Karpas-422 (cell line): Measurements from ENCODE around the gene SSX2IP. TPM values are rescaled to one million over a fixed set of nuclear protein-coding genes. Genes with fewer than 3 reads are reported as not detected.

Experiments
- DNase-seq: peaks from one replicate; pipeline ENCODE4 v3.0.0-alpha.2; 2015
- H2AFZ ChIP-seq: fragments of 200-600 bp; sonication (generic); 2 replicates; pipeline ENCODE4 v1.6.1; 2014; ENCODE audit warnings: antibody characterized with exemption, low read length, mixed read lengths
- H3K27ac ChIP-seq: fragments of 200-600 bp; sonication (generic); 2 replicates; pipeline ENCODE4 v1.5.1; 2014; ENCODE audit warnings: mild to moderate bottlenecking, low read length, moderate library complexity
- H3K27me3 ChIP-seq: fragments of 200-600 bp; sonication (generic); 2 replicates; pipeline ENCODE4 v1.6.1; 2014; ENCODE audit warnings: low read length, mixed read lengths
- H3K36me3 ChIP-seq: fragments of 200-600 bp; sonication (generic); 2 replicates; pipeline ENCODE4 v1.6.1; 2014; ENCODE audit warnings: low read length, mixed read lengths; ENCODE audit not compliant: insufficient read depth
- H3K4me1 ChIP-seq: fragments of 200-600 bp; sonication (generic); 2 replicates; pipeline ENCODE4 v1.6.1; 2014; ENCODE audit warnings: mild to moderate bottlenecking, low read length, mixed read lengths
- H3K4me2 ChIP-seq: fragments of 200-600 bp; sonication (generic); 2 replicates; pipeline ENCODE4 v1.6.1; 2014; ENCODE audit warnings: low read length, low read depth, mild to moderate bottlenecking; ENCODE audit not compliant: poor library complexity, severe bottlenecking
- H3K4me3 ChIP-seq: fragments of 200-600 bp; sonication (generic); 2 replicates; pipeline ENCODE4 v1.5.1; 2014; ENCODE audit warnings: mild to moderate bottlenecking, antibody characterized with exemption, low read length, mixed read lengths
- H3K79me2 ChIP-seq: fragments of 200-600 bp; sonication (generic); 2 replicates; pipeline ENCODE4 v1.6.1; 2014; ENCODE audit warnings: mild to moderate bottlenecking, low read length, mixed read lengths
- H3K9ac ChIP-seq: fragments of 200-600 bp; sonication (generic); 2 replicates; pipeline ENCODE4 v1.6.0; 2014; ENCODE audit warnings: low read length
- H3K9me2 ChIP-seq: fragments of 200-600 bp; sonication (generic), shearing (Covaris generic); replicated peaks from 2 replicates; pipeline ENCODE4 v1.6.0; 2014; ENCODE audit warnings: mild to moderate bottlenecking, low read length, moderate library complexity; ENCODE audit not compliant: insufficient read depth
- H3K9me3 ChIP-seq: fragments of 300-700, 200-600 bp; sonication (generic); 2 replicates; pipeline ENCODE4 v1.6.1; 2014; ENCODE audit warnings: low read length, mixed read lengths
- H4K20me1 ChIP-seq: fragments of 200-600 bp; sonication (generic); 2 replicates; pipeline ENCODE4 v1.6.1; 2014; ENCODE audit warnings: mild to moderate bottlenecking, antibody characterized with exemption, low read length, low read depth; ENCODE audit not compliant: insufficient read depth
- total RNA-seq: library from RNA; depleted of rRNA; stranded (reverse); fragments of >200 nt; shearing (Covaris generic); gene quantifications from 2 replicates; pipeline ENCODE4 v1.2.3, GENCODE V29; 2014; ENCODE audit warnings: low replicate concordance

The SSX2IP gene
- total RNA-seq, 1 experiment from 2014 or later: 29.0 TPM

GRCh38 chr1:84691122-84691783 lies 992 bp upstream of the SSX2IP start:
- peaks cover 10% of the 10 kb centered on the region; the same call in 1 of the 2 replicates for H4K20me1 ChIP-seq
- no peaks in the 10 kb centered on the region for H3K9me2 ChIP-seq
- H3K9me3 ChIP-seq: no peaks in the 10 kb centered on the region
- peak overlapping the region; percentile 53; the same call in 1 of the 2 replicates for H3K27ac ChIP-seq
- peaks cover 54% of the 10 kb centered on the region for H3K4me1 ChIP-seq
- no peak for DNase-seq
- H3K4me2 ChIP-seq: peak overlapping the region; percentile 91
- no peaks in the 10 kb centered on the region for H3K27me3 ChIP-seq
- peaks cover 37% of the 10 kb centered on the region for H3K79me2 ChIP-seq
- H3K9ac ChIP-seq: peak overlapping the region; percentile 87
- peak overlapping the region; percentile 59 for H2AFZ ChIP-seq
- H3K36me3 ChIP-seq: no peaks in the 10 kb centered on the region
- peak overlapping the region; percentile 90 for H3K4me3 ChIP-seq

DNA sequence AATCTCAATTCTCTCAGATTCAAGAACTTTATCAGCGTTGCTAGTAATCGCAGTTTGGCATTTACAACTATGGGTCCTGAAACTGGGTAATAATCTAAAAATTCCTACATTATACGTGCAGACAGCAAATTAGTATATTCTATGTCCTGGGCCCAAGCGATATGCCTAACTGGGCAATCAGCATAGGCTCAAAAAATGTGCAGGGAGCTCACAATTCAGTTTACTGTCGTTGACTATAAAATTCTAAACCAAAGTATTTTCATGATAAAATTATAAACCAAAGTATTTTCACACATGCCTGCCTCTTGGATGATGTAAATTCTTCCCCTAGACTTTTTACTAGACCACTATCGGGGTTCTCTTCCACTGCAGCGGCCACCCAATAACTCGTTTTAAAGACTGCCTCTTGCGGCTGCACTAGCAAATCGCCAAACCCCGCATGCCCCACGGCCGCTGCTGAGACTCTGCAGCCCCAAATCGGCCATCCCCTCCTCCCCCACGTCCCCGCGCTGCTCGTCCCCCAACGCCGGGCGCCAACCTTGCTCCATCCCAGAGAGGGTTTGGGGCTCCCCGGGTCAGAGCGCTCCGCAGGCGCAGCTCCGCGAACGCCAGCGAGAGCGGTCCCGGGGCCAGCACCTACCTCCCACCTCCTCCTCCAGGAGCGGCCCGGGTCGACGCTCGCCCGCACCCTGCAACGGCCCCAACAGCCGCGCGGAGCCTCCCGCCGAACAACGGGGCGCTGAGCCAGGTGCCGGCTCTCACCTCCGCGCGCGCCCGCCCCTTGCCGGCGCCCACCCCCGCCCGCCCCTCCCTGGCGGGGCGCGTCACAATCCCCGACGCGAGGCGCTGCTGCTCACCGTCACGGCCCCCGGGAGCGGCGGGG lies 506 bp downstream of the SSX2IP start:
- Histone ChIP-seq H3K9ac (peak overlapping the region; percentile 87), H3K9me2 (no peaks in the 10 kb centered on the region), H3K4me2 (peak overlapping the region; percentile 91), H2AFZ (peak overlapping the region; percentile 75; the same call in 1 of the 2 replicates), H3K27me3 (no peaks in the 10 kb centered on the region), H3K4me3 (peak overlapping the region; percentile 90), H3K4me1 (peaks cover 60% of the 10 kb centered on the region), H3K9me3 (no peaks in the 10 kb centered on the region), H3K79me2 (peaks cover 52% of the 10 kb centered on the region), H3K27ac (no peak overlapping the region), H3K36me3 (0 out of 2 replicates have a peak, but pooled peaks cover 2% of the 10 kb centered on the region), H4K20me1 (peaks cover 10% of the 10 kb centered on the region; the same call in 1 of the 2 replicates)
- DNase-seq: peak; percentile 80

GRCh38 chr1:84688463-84689061 lies 1.7 kb downstream of the SSX2IP start:
- H4K20me1 ChIP-seq: peaks cover 10% of the 10 kb centered on the region; the same call in 1 of the 2 replicates
- peaks cover 60% of the 10 kb centered on the region for H3K4me1 ChIP-seq
- peaks cover 64% of the 10 kb centered on the region for H3K79me2 ChIP-seq
- no peak for DNase-seq
- H3K27me3 ChIP-seq: no peaks in the 10 kb centered on the region
- no peak overlapping the region for H3K27ac ChIP-seq
- no peaks in the 10 kb centered on the region for H3K9me3 ChIP-seq
- peak overlapping the region; percentile 90 for H3K4me3 ChIP-seq
- H3K4me2 ChIP-seq: peak overlapping the region; percentile 91
- 0 out of 2 replicates have a peak, but pooled peaks cover 2% of the 10 kb centered on the region for H3K36me3 ChIP-seq
- H3K9ac ChIP-seq: peak overlapping the region; percentile 87
- no peaks in the 10 kb centered on the region for H3K9me2 ChIP-seq
- no peak overlapping the region for H2AFZ ChIP-seq

- H3K4me2 ChIP-seq: peak overlapping the region; percentile 91
Measured at GRCh38 chr1:84687714-84688462, 2.4 kb downstream of the SSX2IP start.

GRCh38 chr1:84686223-84686622 lies 4.0 kb downstream of the SSX2IP start:
- no peak for DNase-seq
- Histone ChIP-seq H3K27ac (no peak overlapping the region), H3K36me3 (0 out of 2 replicates have a peak, but pooled peaks cover 2% of the 10 kb centered on the region), H3K9ac (no peak overlapping the region), H3K9me3 (no peaks in the 10 kb centered on the region), H4K20me1 (peaks cover 10% of the 10 kb centered on the region; the same call in 1 of the 2 replicates), H3K9me2 (no peaks in the 10 kb centered on the region), H3K4me2 (peak overlapping the region; percentile 91), H3K4me3 (no peak overlapping the region), H3K79me2 (peaks cover 87% of the 10 kb centered on the region), H3K27me3 (no peaks in the 10 kb centered on the region), H2AFZ (no peak overlapping the region), H3K4me1 (peaks cover 43% of the 10 kb centered on the region)

More at GRCh38 chr1:84687714-84688462, 2.4 kb downstream of the SSX2IP start:
- Histone ChIP-seq H3K27me3 (no peaks in the 10 kb centered on the region), H3K9me3 (no peaks in the 10 kb centered on the region), H3K4me1 (peaks cover 56% of the 10 kb centered on the region), H4K20me1 (peaks cover 10% of the 10 kb centered on the region; the same call in 1 of the 2 replicates), H3K4me3 (peak overlapping the region; percentile 90), H3K79me2 (peaks cover 71% of the 10 kb centered on the region), H3K27ac (no peak overlapping the region), H3K9me2 (no peaks in the 10 kb centered on the region), H3K36me3 (0 out of 2 replicates have a peak, but pooled peaks cover 2% of the 10 kb centered on the region), H3K9ac (peak overlapping the region; percentile 87), H2AFZ (no peak overlapping the region)
- DNase-seq: no peak

DNA sequence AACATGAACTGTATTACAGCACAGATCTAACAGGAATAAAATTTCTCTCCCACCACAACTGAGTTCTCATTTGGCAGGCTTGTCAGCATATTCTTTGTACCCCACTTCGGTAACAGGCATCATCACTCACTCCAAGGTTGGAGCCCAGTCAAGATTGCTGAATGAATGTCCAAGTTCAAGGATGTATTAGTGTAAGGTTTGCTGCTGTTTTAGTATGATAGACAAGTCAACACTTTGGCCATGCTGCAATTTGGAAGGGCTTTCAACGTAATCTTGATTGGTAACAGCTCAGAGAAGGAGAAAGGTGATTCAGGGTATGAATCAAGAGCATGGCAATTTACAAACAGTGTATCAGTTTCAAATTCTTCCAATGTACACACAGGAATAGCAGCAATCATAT lies 6.8 kb downstream of the SSX2IP start:
- H3K4me3 ChIP-seq: no peak overlapping the region
- H3K79me2 ChIP-seq: peaks cover 100% of the 10 kb centered on the region
- no peaks in the 10 kb centered on the region for H3K9me2 ChIP-seq
- H3K27ac ChIP-seq: no peak overlapping the region
- no peaks in the 10 kb centered on the region for H3K9me3 ChIP-seq
- no peaks in the 10 kb centered on the region for H3K27me3 ChIP-seq
- no peak overlapping the region for H3K9ac ChIP-seq
- H3K36me3 ChIP-seq: 0 out of 2 replicates have a peak, but pooled peaks cover 2% of the 10 kb centered on the region
- H4K20me1 ChIP-seq: peaks cover 2% of the 10 kb centered on the region; the same call in 1 of the 2 replicates
- DNase-seq: no peak
- H3K4me1 ChIP-seq: peaks cover 28% of the 10 kb centered on the region
- no peak overlapping the region for H3K4me2 ChIP-seq
- H2AFZ ChIP-seq: no peak overlapping the region

DNA sequence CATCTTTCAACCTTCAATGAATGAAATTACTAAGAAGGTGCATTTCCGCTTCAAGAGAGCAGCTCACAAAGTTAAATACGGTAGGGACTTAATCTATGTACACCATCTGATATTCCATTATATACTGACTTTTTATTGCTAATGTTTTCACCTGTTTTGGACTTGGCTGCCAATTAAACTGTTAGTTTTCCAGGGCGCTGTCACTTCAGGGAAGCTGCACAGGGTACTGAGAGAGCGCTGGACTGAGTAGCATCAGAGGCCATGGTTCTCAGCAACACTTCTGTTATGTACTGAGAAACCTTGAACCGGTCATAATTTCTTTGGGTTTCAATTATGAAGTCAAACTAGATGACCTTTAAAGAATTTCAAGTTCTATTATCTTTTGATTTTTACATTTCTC lies 8.2 kb downstream of the SSX2IP start:
- H3K36me3 ChIP-seq: 0 out of 2 replicates have a peak, but pooled peaks cover 2% of the 10 kb centered on the region
- H3K4me3 ChIP-seq: no peak overlapping the region
- H3K4me2 ChIP-seq: no peak overlapping the region
- peaks cover 14% of the 10 kb centered on the region for H3K4me1 ChIP-seq
- H3K27me3 ChIP-seq: no peaks in the 10 kb centered on the region
- H3K9me2 ChIP-seq: no peaks in the 10 kb centered on the region
- H2AFZ ChIP-seq: no peak overlapping the region
- peaks cover 100% of the 10 kb centered on the region for H3K79me2 ChIP-seq
- no peak for DNase-seq
- no peaks in the 10 kb centered on the region for H4K20me1 ChIP-seq
- no peaks in the 10 kb centered on the region for H3K9me3 ChIP-seq
- no peak overlapping the region for H3K9ac ChIP-seq
- no peak overlapping the region for H3K27ac ChIP-seq
